H9 (cell line): ENCODE results near the gene CFAP65. TPM values are rescaled to one million over a fixed set of nuclear protein-coding genes. Genes with fewer than 3 reads are reported as not detected.

Experiments
- DNase-seq: peaks from one replicate; pipeline ENCODE4 v3.0.0-alpha.2; 2017
- H2AFZ ChIP-seq: one replicate; pipeline ENCODE4 v1.6.1; 2013; ENCODE audit warnings: mild to moderate bottlenecking, low read length, control low read depth, moderate library complexity
- H2AK5ac ChIP-seq: 2 replicates; pipeline ENCODE4 v1.6.1; 2013; ENCODE audit warnings: low read length, control low read depth, mixed read lengths; ENCODE audit not compliant: insufficient read length
- H2BK120ac ChIP-seq: one replicate; pipeline ENCODE4 v1.6.1; 2013; ENCODE audit warnings: low read depth, mild to moderate bottlenecking, low read length, control low read depth, inconsistent platforms; ENCODE audit not compliant: poor library complexity, severe bottlenecking
- H2BK12ac ChIP-seq: 2 replicates; pipeline ENCODE4 v1.6.1; 2013; ENCODE audit warnings: low read length, control low read depth, mixed read lengths, low read depth; ENCODE audit not compliant: insufficient read length
- H2BK15ac ChIP-seq: 2 replicates; pipeline ENCODE4 v1.6.1; 2013; ENCODE audit warnings: low read depth, low read length, control low read depth
- H2BK20ac ChIP-seq: one replicate; pipeline ENCODE4 v1.6.1; 2013; ENCODE audit warnings: low read depth, mild to moderate bottlenecking, low read length, control low read depth, inconsistent platforms; ENCODE audit not compliant: poor library complexity, severe bottlenecking
- H2BK5ac ChIP-seq: 2 replicates; pipeline ENCODE4 v1.6.1; 2013; ENCODE audit warnings: low read length, control low read depth, mixed read lengths; ENCODE audit not compliant: insufficient read length
- H3K14ac ChIP-seq: 2 replicates; pipeline ENCODE4 v1.6.1; 2013; ENCODE audit warnings: low read length, control low read depth; ENCODE audit not compliant: insufficient read depth
- H3K18ac ChIP-seq: 2 replicates; pipeline ENCODE4 v1.6.1; 2013; ENCODE audit warnings: low read depth, mild to moderate bottlenecking, mixed read lengths, low read length, control low read depth; ENCODE audit not compliant: insufficient read length
- H3K23ac ChIP-seq: 2 replicates; pipeline ENCODE4 v1.6.1; 2013; ENCODE audit warnings: low read length, control low read depth, mixed read lengths, low read depth; ENCODE audit not compliant: insufficient read length
- H3K23me2 ChIP-seq: 2 replicates; pipeline ENCODE4 v1.6.1; 2013; ENCODE audit warnings: low read depth, mild to moderate bottlenecking, mixed read lengths, low read length, control low read depth; ENCODE audit not compliant: insufficient read length, poor library complexity, severe bottlenecking
- H3K27ac ChIP-seq: 2 replicates; pipeline ENCODE4 v1.5.1; 2013; ENCODE audit warnings: low read length, control low read depth, mixed read lengths, low read depth; ENCODE audit not compliant: insufficient read length
- H3K27me3 ChIP-seq: 2 replicates; pipeline ENCODE4 v1.6.1; 2013; ENCODE audit warnings: low read length, control low read depth, inconsistent platforms; ENCODE audit not compliant: insufficient read depth
- H3K4ac ChIP-seq: 2 replicates; pipeline ENCODE4 v1.6.1; 2013; ENCODE audit warnings: low read depth, mild to moderate bottlenecking, control low read depth, inconsistent platforms, low read length, moderate library complexity
- H3K4me1 ChIP-seq: 2 replicates; pipeline ENCODE4 v1.6.1; 2013; ENCODE audit warnings: low read length, control low read depth, inconsistent platforms; ENCODE audit not compliant: insufficient read depth
- H3K4me2 ChIP-seq: 2 replicates; pipeline ENCODE4 v1.6.1; 2013; ENCODE audit warnings: low read length, control low read depth, mixed read lengths; ENCODE audit not compliant: insufficient read length, insufficient read depth
- H3K56ac ChIP-seq: 2 replicates; pipeline ENCODE4 v1.6.1; 2013; ENCODE audit warnings: low read depth, mild to moderate bottlenecking, mixed read lengths, low read length, control low read depth; ENCODE audit not compliant: insufficient read length
- H3K79me1 ChIP-seq: 2 replicates; pipeline ENCODE4 v1.6.1; 2013; ENCODE audit warnings: low read depth, mild to moderate bottlenecking, moderate library complexity, low read length, control low read depth, inconsistent platforms; ENCODE audit not compliant: insufficient read depth, poor library complexity, severe bottlenecking
- H3K79me2 ChIP-seq: 2 replicates; pipeline ENCODE4 v1.6.1; 2013; ENCODE audit warnings: low read length, control low read depth, inconsistent platforms; ENCODE audit not compliant: insufficient read depth
- H3K9ac ChIP-seq: 2 replicates; pipeline ENCODE4 v1.6.1; 2013; ENCODE audit warnings: low read length, control low read depth, mixed read lengths; ENCODE audit not compliant: insufficient read length; ENCODE audit errors: extremely low read depth
- H3K9me3 ChIP-seq: one replicate; pipeline ENCODE4 v1.6.1; 2013; ENCODE audit warnings: low read depth, low read length, inconsistent platforms; ENCODE audit not compliant: control insufficient read depth
- H3T11ph ChIP-seq: one replicate; pipeline ENCODE4 v1.6.1; 2013; ENCODE audit warnings: mild to moderate bottlenecking, low read length, control low read depth, inconsistent platforms
- H4K20me1 ChIP-seq: one replicate; pipeline ENCODE4 v1.6.1; 2013; ENCODE audit not compliant: control insufficient read depth, insufficient read length, insufficient read depth
- H4K5ac ChIP-seq: 2 replicates; pipeline ENCODE4 v1.6.1; 2013; ENCODE audit warnings: low read depth, mild to moderate bottlenecking, mixed read lengths, low read length, control low read depth; ENCODE audit not compliant: insufficient read length
- H4K8ac ChIP-seq: replicated peaks from 2 replicates; pipeline ENCODE4 v1.6.1; 2013; ENCODE audit warnings: low read length, control low read depth, mixed read lengths, low read depth; ENCODE audit not compliant: insufficient read length
- H4K91ac ChIP-seq: 2 replicates; pipeline ENCODE4 v1.6.1; 2013; ENCODE audit warnings: low read depth, mild to moderate bottlenecking, moderate library complexity, mixed read lengths, low read length, control low read depth; ENCODE audit not compliant: insufficient read length
- H3K27ac Mint-ChIP-seq, 3 experiments: 2 replicates in 2 of 3; 3 replicates in 1 of 3; pipeline ENCODE4 v1.8.0; 2020 to 2021; ENCODE audit warnings: mixed read lengths in 3 of 3, mild to moderate bottlenecking in 1 of 3, moderate library complexity in 1 of 3
- H3K27me3 Mint-ChIP-seq: 2 replicates; pipeline ENCODE4 v1.8.0; 2021; ENCODE audit warnings: low read depth, mild to moderate bottlenecking, moderate library complexity, mixed read lengths
- H3K36me3 Mint-ChIP-seq, 3 experiments: 2 replicates in 2 of 3; 3 replicates in 1 of 3; pipeline ENCODE4 v1.8.0; 2020 to 2021; ENCODE audit warnings: low read depth in 3 of 3, mixed read lengths in 3 of 3; ENCODE audit not compliant: insufficient read depth in 1 of 3
- H3K4me1 Mint-ChIP-seq, 2 experiments: 2 replicates each; pipeline ENCODE4 v1.8.0; 2020; ENCODE audit warnings: mixed read lengths in 2 of 2
- H3K4me3 Mint-ChIP-seq, 2 experiments: 2 replicates in 1 of 2; 3 replicates in 1 of 2; pipeline ENCODE4 v1.8.0; 2020 to 2021; ENCODE audit warnings: mild to moderate bottlenecking in 2 of 2, mixed read lengths in 2 of 2, moderate library complexity in 1 of 2
- H3K9me3 Mint-ChIP-seq, 2 experiments: 2 replicates in 1 of 2; 3 replicates in 1 of 2; pipeline ENCODE4 v1.8.0; 2020; ENCODE audit warnings: mild to moderate bottlenecking in 2 of 2, mixed read lengths in 2 of 2, moderate library complexity in 1 of 2
- WGBS: extraction: QIAGEN DNeasy Blood & Tissue Kit; methylation state at CpG from one replicate; pipeline ENCODE4 v1.1.7; 2013; ENCODE audit warnings: missing lambda C conversion rate, low lambda C conversion rate, mixed read lengths; ENCODE audit not compliant: insufficient read length; ENCODE audit errors: extremely low coverage; 5-methylcytosine and 5-hydroxymethylcytosine counted together
- total RNA-seq: library from RNA; stranded (reverse); gene quantifications from 2 replicates; pipeline ENCODE4 v1.2.1, GENCODE V29; 2021
- TF ChIP-seq, protein P1 (sequence below): fragments of 200-600 bp; sonication (generic); conservative IDR thresholded peaks from 3 replicates; pipeline ENCODE4 v1.8.0; 2021; ENCODE audit warnings: antibody characterized with exemption, mild to moderate bottlenecking

CFAP65 gene
- total RNA-seq, 1 experiment from 2014 or later: 0.20 TPM

DNA sequence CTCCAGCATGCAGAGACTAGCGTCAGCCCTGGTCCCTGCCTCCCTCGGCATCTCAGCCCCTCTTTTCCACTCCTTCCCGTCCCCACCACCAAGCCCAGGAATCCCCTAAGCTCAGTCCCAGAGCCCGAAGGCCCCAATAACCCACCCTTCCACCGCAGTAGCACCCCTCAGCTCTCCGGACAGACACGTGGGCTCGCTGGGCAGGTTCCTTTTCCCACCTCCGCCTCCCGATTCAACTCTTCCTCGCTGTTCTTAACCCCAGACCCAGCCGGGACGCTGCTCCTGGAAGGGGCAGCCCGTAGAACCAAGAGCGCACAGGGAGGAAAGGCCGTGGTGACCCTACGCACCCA, 18.0 kb upstream of the CFAP65 start:
- H2BK12ac ChIP-seq: no peak overlapping the region
- peaks cover 0 to 3% of the 10 kb centered on the region in 2 experiments; a peak in 2 of 5 replicates for H3K9me3 Mint-ChIP-seq
- no peak overlapping the region for H2BK15ac ChIP-seq
- no peak for DNase-seq
- peaks cover 29 to 42% of the 10 kb centered on the region in 2 experiments for H3K4me1 Mint-ChIP-seq
- no peak overlapping the region for H3K9ac ChIP-seq
- peaks cover 71% of the 10 kb centered on the region for H3K27me3 ChIP-seq
- H3K36me3 Mint-ChIP-seq: no peaks in the 10 kb centered on the region
- no peaks in the 10 kb centered on the region for H4K20me1 ChIP-seq
- H3K23ac ChIP-seq: no peak overlapping the region
- no peak overlapping the region for H3K4ac ChIP-seq
- no peaks in the 10 kb centered on the region for H3K9me3 ChIP-seq
- no peak overlapping the region for H4K5ac ChIP-seq
- no peak overlapping the region for H2AK5ac ChIP-seq
- H3T11ph ChIP-seq: no peak overlapping the region
- H3K56ac ChIP-seq: no peak overlapping the region
- H2BK20ac ChIP-seq: no peak overlapping the region
- no peak overlapping the region for H2BK5ac ChIP-seq
- H3K18ac ChIP-seq: no peak overlapping the region
- WGBS: no CpG with 5 or more reads among the region's 17 CpGs
- H3K4me1 ChIP-seq: no peaks in the 10 kb centered on the region
- no peaks in the 10 kb centered on the region for H3K79me1 ChIP-seq
- peak overlapping the region in 1 of 3 experiments; percentile 93; a peak in 1 of 7 replicates for H3K27ac Mint-ChIP-seq
- TF ChIP-seq, protein P1, sequence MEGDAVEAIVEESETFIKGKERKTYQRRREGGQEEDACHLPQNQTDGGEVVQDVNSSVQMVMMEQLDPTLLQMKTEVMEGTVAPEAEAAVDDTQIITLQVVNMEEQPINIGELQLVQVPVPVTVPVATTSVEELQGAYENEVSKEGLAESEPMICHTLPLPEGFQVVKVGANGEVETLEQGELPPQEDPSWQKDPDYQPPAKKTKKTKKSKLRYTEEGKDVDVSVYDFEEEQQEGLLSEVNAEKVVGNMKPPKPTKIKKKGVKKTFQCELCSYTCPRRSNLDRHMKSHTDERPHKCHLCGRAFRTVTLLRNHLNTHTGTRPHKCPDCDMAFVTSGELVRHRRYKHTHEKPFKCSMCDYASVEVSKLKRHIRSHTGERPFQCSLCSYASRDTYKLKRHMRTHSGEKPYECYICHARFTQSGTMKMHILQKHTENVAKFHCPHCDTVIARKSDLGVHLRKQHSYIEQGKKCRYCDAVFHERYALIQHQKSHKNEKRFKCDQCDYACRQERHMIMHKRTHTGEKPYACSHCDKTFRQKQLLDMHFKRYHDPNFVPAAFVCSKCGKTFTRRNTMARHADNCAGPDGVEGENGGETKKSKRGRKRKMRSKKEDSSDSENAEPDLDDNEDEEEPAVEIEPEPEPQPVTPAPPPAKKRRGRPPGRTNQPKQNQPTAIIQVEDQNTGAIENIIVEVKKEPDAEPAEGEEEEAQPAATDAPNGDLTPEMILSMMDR: no peak
- no peak overlapping the region for H3K27ac ChIP-seq
- H4K8ac ChIP-seq: no peak overlapping the region
- H3K14ac ChIP-seq: no peak overlapping the region
- H3K79me2 ChIP-seq: no peaks in the 10 kb centered on the region
- H2BK120ac ChIP-seq: no peak overlapping the region
- no peak overlapping the region for H3K4me2 ChIP-seq
- no peak overlapping the region for H2AFZ ChIP-seq
- no peak overlapping the region for H4K91ac ChIP-seq
- H3K4me3 Mint-ChIP-seq: peak overlapping the region in 1 of 2 experiments; percentile 75; a peak in 3 of 5 replicates
- peaks cover 93% of the 10 kb centered on the region for H3K27me3 Mint-ChIP-seq
- H3K23me2 ChIP-seq: peaks cover 3% of the 10 kb centered on the region
